ENCODE data around the gene PTPRN2. TPM values are rescaled to one million over a fixed set of nuclear protein-coding genes. Genes with fewer than 3 reads are reported as not detected.

The PTPRN2 gene
- total and polyA plus RNA-seq, 7 donors: 0.47 to 0.82 (median 0.51) TPM

DNA sequence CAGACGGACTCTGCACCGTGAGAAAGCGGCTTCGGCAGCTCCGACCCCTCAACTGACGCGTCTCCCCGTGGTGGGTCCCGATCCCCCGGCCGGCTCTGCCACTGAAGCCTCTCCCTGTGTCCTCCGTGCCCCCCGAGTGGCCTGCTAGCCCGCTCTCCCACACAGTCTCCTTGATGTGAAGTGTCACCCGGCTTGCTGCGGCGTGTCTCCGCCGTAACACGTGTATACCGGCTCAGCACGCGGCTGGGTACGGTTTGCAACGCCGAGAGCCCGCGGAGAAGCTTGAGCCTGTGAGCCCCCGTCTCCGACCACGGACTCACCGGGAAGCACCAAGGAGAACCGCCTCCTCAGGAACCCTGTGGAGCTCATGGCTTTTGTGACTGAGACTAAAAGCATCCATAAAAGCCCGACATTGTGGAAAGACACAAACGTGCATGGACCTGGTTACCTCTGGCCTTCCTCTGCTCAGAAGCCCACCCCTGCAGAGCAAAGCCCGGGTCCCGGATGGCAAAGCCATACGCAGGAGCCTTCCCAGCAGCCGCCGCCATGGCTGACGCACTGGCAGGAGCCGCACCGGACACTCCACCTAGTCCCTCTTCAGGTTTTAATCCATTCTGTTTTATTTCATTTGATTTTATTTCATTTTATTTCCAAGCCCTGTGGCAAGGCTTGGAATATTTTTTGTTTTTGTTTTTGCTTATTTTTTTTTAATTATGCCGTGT is 17.0 kb downstream of the PTPRN2 start:
- ATAC-seq (no peak), DNase-seq (no peak)
- TF ChIP-seq CTCF (IDR thresholded peaks at IDR 0.05): no peak
- Histone ChIP-seq H3K4me1 (no peaks in the 10 kb centered on the region), H3K36me3 (ENCODE audit: insufficient read depth in 1 of 2, low read depth in 1 of 2) (no peaks in the 10 kb centered on the region), H3K4me3 (no peak overlapping the region), H3K27ac (no peak overlapping the region), H3K9me3 (no peaks in the 10 kb centered on the region), H3K27me3 (ENCODE audit: insufficient read depth in 3 of 3, low read length in 2 of 3) (peaks cover 0 to 47% (median 12%) of the 10 kb centered on the region in 3 donors)
- intact Hi-C loops (cut with DNase I): no loop called here
- WGBS, 3 donors: 71 to 83% (median 77%) methylated on average over 44 of the region's 44 CpGs

- Histone ChIP-seq H3K27ac (no peak overlapping the region), H3K4me3 (no peak overlapping the region), H3K27me3 (ENCODE audit: insufficient read depth in 3 of 3, low read length in 2 of 3) (peaks cover 0 to 54% (median 12%) of the 10 kb centered on the region in 3 donors), H3K9me3 (no peaks in the 10 kb centered on the region), H3K36me3 (ENCODE audit: insufficient read depth in 1 of 2, low read depth in 1 of 2) (no peaks in the 10 kb centered on the region), H3K4me1 (no peaks in the 10 kb centered on the region)
- DNase-seq (no peak), ATAC-seq (no peak)
- intact Hi-C loops (cut with DNase I): no loop called here
- WGBS, 3 donors: 8 to 12% (median 8%) methylated on average over 23 to 51 of the region's 53 CpGs
- no peak for TF ChIP-seq CTCF (IDR thresholded peaks at IDR 0.05)
Measured at GRCh38 chr7:158569858-158570323, 17.7 kb downstream of the PTPRN2 start.

- intact Hi-C loops (cut with DNase I): no loop called here
- no peaks in the 10 kb centered on the region for H3K9me3 ChIP-seq
- TF ChIP-seq CTCF (IDR thresholded peaks at IDR 0.05): no peak
- ATAC-seq: no peak
- H3K4me3 ChIP-seq: no peak overlapping the region
- H3K4me1 ChIP-seq: no peaks in the 10 kb centered on the region
- H3K27me3 ChIP-seq (ENCODE audit: insufficient read depth in 3 of 3, low read length in 2 of 3): peaks cover 0 to 61% (median 15%) of the 10 kb centered on the region in 3 donors
- no peak for DNase-seq
- no peaks in the 10 kb centered on the region for H3K36me3 ChIP-seq (ENCODE audit: insufficient read depth in 1 of 2, low read depth in 1 of 2)
- 47 to 72% (median 50%) methylated on average over 34 to 56 of the region's 67 CpGs for WGBS, 3 donors
- no peak overlapping the region for H3K27ac ChIP-seq
Measured at GRCh38 chr7:158568974-158569857, 18.4 kb downstream of the PTPRN2 start.

DNA sequence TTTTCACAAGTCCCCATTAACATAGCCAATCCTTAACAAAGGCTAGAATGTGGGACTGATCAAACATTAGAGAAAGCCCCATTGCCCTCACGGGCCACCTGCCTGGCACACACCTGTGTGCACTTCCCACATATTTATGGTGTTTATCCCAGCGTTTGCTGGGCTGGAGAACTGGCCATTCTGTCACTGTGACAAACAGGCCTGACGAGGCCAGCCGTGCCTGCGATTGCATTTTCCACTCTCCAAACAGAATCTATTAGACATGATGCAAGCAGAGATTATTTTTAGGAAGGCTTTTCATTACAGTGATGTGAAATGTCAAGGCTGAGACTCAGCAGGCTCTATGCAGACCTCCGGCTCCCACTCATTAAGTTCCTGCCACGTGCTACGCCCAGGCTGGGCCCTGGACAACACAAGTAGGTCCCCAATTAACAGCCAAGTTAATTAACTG is 20.4 kb downstream of the PTPRN2 start:
- Histone ChIP-seq H3K36me3 (ENCODE audit: insufficient read depth in 1 of 2, low read depth in 1 of 2) (no peaks in the 10 kb centered on the region), H3K9me3 (no peaks in the 10 kb centered on the region), H3K27me3 (ENCODE audit: insufficient read depth in 3 of 3, low read length in 2 of 3) (peaks cover 0 to 58% (median 15%) of the 10 kb centered on the region in 3 donors), H3K4me3 (no peak overlapping the region), H3K27ac (no peak overlapping the region), H3K4me1 (no peaks in the 10 kb centered on the region)
- intact Hi-C loops (cut with DNase I): no loop called here
- 43 to 51% (median 48%) methylated on average over 8 of the region's 8 CpGs for WGBS, 3 donors
- DNase-seq (no peak), ATAC-seq (no peak)
- TF ChIP-seq CTCF (IDR thresholded peaks at IDR 0.05): no peak

Measured in psoas muscle (tissue), 8 donors.